GM12878 (cell line): Measurements from ENCODE around the gene CHIA. TPM values are rescaled to one million over a fixed set of nuclear protein-coding genes. Genes with fewer than 3 reads are reported as not detected.

Experiments
- ATAC-seq: fragments of 200-7000 bp; cut with Tn5 transposase; 3 replicates; pipeline ENCODE4 v1.9.1; 2020; ENCODE audit warnings: mild to moderate bottlenecking, moderate library complexity
- BruUV-seq: library from RNA; stranded (reverse); fragments of 400-500 nt; replicated peaks from 2 replicates; lab custom pipeline; 2021; lab: Mats Ljungman, UMichigan
- CTCF ChIA-PET: fragments of 300-600 bp; sonication (Branson Sonifier 250); formaldehyde crosslinking; extraction: SDS; loops from one replicate; lab custom pipeline; 2021; ENCODE audit warnings: inconsistent platforms; lab: Yijun Ruan, JAX
- POLR2A ChIA-PET: fragments of 350-600 bp; formaldehyde crosslinking; extraction: SDS; loops from one replicate; lab custom pipeline; 2021; ENCODE audit warnings: inconsistent platforms; lab: Charles Lee
- RAD21 ChIA-PET: fragments of 300-600 bp; sonication (Branson Sonifier 250); formaldehyde crosslinking; loops from one replicate; lab custom pipeline; 2023; ENCODE audit warnings: antibody characterized with exemption; ENCODE audit not compliant: unreplicated experiment; lab: Charles Lee
- SMC1A ChIA-PET: fragments of 300-600 bp; sonication (Branson Sonifier 250); formaldehyde crosslinking; loops from one replicate; lab custom pipeline; 2023; ENCODE audit not compliant: unreplicated experiment, uncharacterized antibody; lab: Charles Lee
- DNase-seq: peaks from one replicate; pipeline ENCODE4 v3.0.0-alpha.2; 2011; ENCODE audit warnings: low read depth, low spot score
- FAIRE-seq: peaks from 3 replicates; lab custom pipeline; 2011; peaks lifted over from hg19 to GRCh38; lab: Jason Lieb, UNC
- H2AFZ ChIP-seq: 2 replicates; pipeline ENCODE4 v1.6.0; 2011; ENCODE audit warnings: low read depth, low read length, control low read depth; ENCODE audit not compliant: control insufficient read depth
- H3K27ac ChIP-seq: 2 replicates; pipeline ENCODE4 v1.5.1; 2011; ENCODE audit warnings: control low read depth; ENCODE audit not compliant: control insufficient read depth, insufficient read depth
- H3K27me3 ChIP-seq, 2 experiments: replicated peaks in 1 of 2; 2 replicates each; pipeline versions ENCODE4 v1.6.0 to v1.6.1; 2011; ENCODE audit warnings: low read length in 1 of 2; ENCODE audit not compliant: control insufficient read depth in 2 of 2, insufficient read depth in 2 of 2
- H3K36me3 ChIP-seq, 2 experiments: 2 replicates each; pipeline ENCODE4 v1.5.1; 2011; ENCODE audit warnings: low read length in 1 of 2; ENCODE audit not compliant: control insufficient read depth in 2 of 2, insufficient read depth in 2 of 2
- H3K4me1 ChIP-seq: 2 replicates; pipeline ENCODE4 v1.6.1; 2011; ENCODE audit warnings: mild to moderate bottlenecking, low read length, moderate library complexity, mixed read lengths; ENCODE audit not compliant: control insufficient read depth, insufficient read depth
- H3K4me2 ChIP-seq: 2 replicates; pipeline ENCODE4 v1.6.0; 2011; ENCODE audit warnings: control low read depth; ENCODE audit not compliant: control insufficient read depth, insufficient read depth
- H3K4me3 ChIP-seq: fragments of 200-600 bp; sonication (generic); 2 replicates; pipeline ENCODE4 v1.5.1; 2016
- H3K79me2 ChIP-seq: 2 replicates; pipeline ENCODE4 v1.6.0; 2011; ENCODE audit warnings: low read length; ENCODE audit not compliant: control insufficient read depth, insufficient read depth
- H3K9ac ChIP-seq: 2 replicates; pipeline ENCODE4 v1.8.0; 2011; ENCODE audit warnings: low read length, control low read depth, mixed read lengths; ENCODE audit not compliant: control insufficient read depth, insufficient read depth
- H3K9me3 ChIP-seq: replicated peaks from 3 replicates; pipeline ENCODE4 v1.5.1; 2011; ENCODE audit warnings: mild to moderate bottlenecking, low read length; ENCODE audit not compliant: control insufficient read depth, insufficient read depth
- H4K20me1 ChIP-seq: 2 replicates; pipeline ENCODE4 v1.6.0; 2011; ENCODE audit not compliant: control insufficient read depth, insufficient read depth
- CBX5 ChIP-seq: sonication (generic); IDR thresholded peaks from 2 replicates; pipeline ENCODE4 v1.6.1; 2016; ENCODE audit warnings: low read depth, moderate library complexity, mild to moderate bottlenecking, inconsistent platforms
- KLF5 ChIP-seq: fragments of 450-650 bp; IDR thresholded peaks from 2 replicates; pipeline ENCODE4 v1.6.1; 2014; ENCODE audit warnings: mild to moderate bottlenecking; ENCODE audit not compliant: partially characterized antibody
- MEF2A ChIP-seq: IDR thresholded peaks from 2 replicates; pipeline ENCODE4 v1.6.1; 2011; ENCODE audit warnings: low read depth, mild to moderate bottlenecking, low read length, moderate library complexity; ENCODE audit not compliant: insufficient read depth
- NFIC ChIP-seq: IDR thresholded peaks from 2 replicates; pipeline ENCODE4 v1.6.1; 2012; ENCODE audit warnings: low read depth, mild to moderate bottlenecking, inconsistent platforms, low read length, moderate library complexity
- NFXL1 ChIP-seq: fragments of 450-650 bp; IDR thresholded peaks from 2 replicates; pipeline ENCODE4 v1.6.1; 2017; ENCODE audit warnings: antibody characterized with exemption, mild to moderate bottlenecking, borderline replicate concordance
- NFYB ChIP-seq: IDR thresholded peaks from 2 replicates; pipeline ENCODE4 v1.6.1; 2011; ENCODE audit warnings: low read depth, mild to moderate bottlenecking, low read length, improper control_type of control experiment, moderate library complexity; ENCODE audit not compliant: insufficient read depth
- PAX5 ChIP-seq: IDR thresholded peaks from 2 replicates; pipeline ENCODE4 v1.6.1; 2011; ENCODE audit warnings: low read depth, low read length, borderline replicate concordance
- SMARCA5 ChIP-seq: fragments of 450-650 bp; IDR thresholded peaks from 2 replicates; pipeline ENCODE4 v1.6.1; 2017; ENCODE audit warnings: mild to moderate bottlenecking
- SMC3 ChIP-seq: IDR thresholded peaks from 2 replicates; pipeline ENCODE4 v1.6.1; 2011; ENCODE audit warnings: low read length, improper control_type of control experiment, borderline replicate concordance
- TCF3 ChIP-seq: IDR thresholded peaks from 2 replicates; pipeline ENCODE4 v1.6.1; 2012; ENCODE audit warnings: low read depth, mild to moderate bottlenecking, low read length, borderline replicate concordance; ENCODE audit not compliant: insufficient read depth
- ZNF384 ChIP-seq: IDR thresholded peaks from 2 replicates; pipeline ENCODE4 v1.6.1; 2012; ENCODE audit warnings: low read depth, mild to moderate bottlenecking, low read length, improper control_type of control experiment, borderline replicate concordance
- ZSCAN29 ChIP-seq: fragments of 450-650 bp; IDR thresholded peaks from 2 replicates; pipeline ENCODE4 v1.6.1; 2017; ENCODE audit warnings: mild to moderate bottlenecking, moderate library complexity
- WGBS: methylation state at CpG from one replicate; pipeline ENCODE4 v1.1.6; 2016; ENCODE audit warnings: low lambda C conversion rate; ENCODE audit not compliant: insufficient replicate concordance, insufficient coverage; ENCODE audit errors: missing lambda C conversion rate; 5-methylcytosine and 5-hydroxymethylcytosine counted together
- in situ Hi-C: fragments of 300-500 bp; cut with MboI; formaldehyde crosslinking; loops from 9 replicates; pipeline ENCODE4 v1.14.3; 2018; ENCODE audit warnings: mixed read lengths
- intact Hi-C: fragments of 100-400 bp; cut with micrococcal nuclease; formaldehyde crosslinking; loops from one replicate; pipeline ENCODE4 v1.14.2; 2022; ENCODE audit not compliant: unreplicated experiment
- polyA plus RNA-seq, 11 experiments: library from polyadenylated mRNA; depleted of rRNA in 4 of 11; unstranded in 6 of 11; stranded (reverse) in 5 of 11; fragments of >200 nt; fragmentation: Nextera tagmentation in 4 of 11; fragmentation: Illumina TruSeq in 1 of 11; extraction: Ambion mirVana in 4 of 11; extraction: Trizol in 1 of 11; gene quantifications; 1 replicate in 1 of 11; 2 replicates in 10 of 11; pipeline versions ENCODE4 v1.2.1 to v1.2.3, GENCODE V29; 2011 to 2016; ENCODE audit warnings: inconsistent platforms in 2 of 11, missing spikeins in 2 of 11, low read depth in 1 of 11
- total RNA-seq, 4 experiments: library from RNA; depleted of rRNA in 3 of 4; stranded (reverse); fragments of >200 nt in 3 of 4; fragmentation: Illumina TruSeq in 1 of 4; extraction: Trizol in 1 of 4; gene quantifications; 2 replicates each; pipeline versions ENCODE4 v1.2.1 to v1.2.3, GENCODE V29; 2013 to 2021
- TF ChIP-seq, protein P1 (sequence below): fragments of 450-650 bp; IDR thresholded peaks from 2 replicates; pipeline ENCODE4 v1.6.1; 2017; ENCODE audit warnings: mild to moderate bottlenecking
- TF ChIP-seq, protein P2 (sequence below): IDR thresholded peaks from 2 replicates; pipeline ENCODE4 v1.6.1; 2012; ENCODE audit warnings: low read length, inconsistent platforms
- TF ChIP-seq, protein P3 (sequence below): IDR thresholded peaks from 2 replicates; pipeline ENCODE4 v1.6.1; 2012; ENCODE audit warnings: low read depth, low read length, improper control_type of control experiment
- TF ChIP-seq, protein P4 (sequence below): fragments of 450-650 bp; IDR thresholded peaks from 2 replicates; pipeline ENCODE4 v1.6.1; 2014; ENCODE audit warnings: mild to moderate bottlenecking

Gene CHIA
- total and polyA plus RNA-seq, 10 of the 15 experiments (the other 5 are each of a cell fraction or from before 2014, with no cell fraction given) = 0.21 TPM; not detected in 9

DNA sequence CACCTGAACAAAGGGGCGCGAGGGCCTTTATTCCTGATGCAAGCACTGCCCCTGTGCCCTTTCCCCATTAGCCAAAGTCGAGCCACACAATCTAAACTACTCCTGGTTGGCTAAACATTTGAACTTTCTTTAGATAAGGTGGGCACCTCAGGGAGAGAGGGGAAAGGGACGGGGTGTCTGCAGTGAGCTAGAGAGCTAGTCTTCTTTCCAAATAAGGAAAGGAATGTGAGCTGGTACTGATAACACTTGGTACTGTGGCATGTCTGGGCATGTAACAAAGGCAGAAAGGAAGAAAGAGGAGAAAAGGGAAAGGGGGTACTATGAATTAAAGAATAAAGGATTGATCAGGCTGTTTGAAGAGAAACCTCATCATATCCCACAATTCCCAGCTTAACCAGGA lies 74.0 kb downstream of the CHIA start:
- Histone ChIP-seq H3K79me2 (no peaks in the 10 kb centered on the region), H3K4me1 (no peaks in the 10 kb centered on the region), H3K9ac (no peak overlapping the region), H3K27me3 (peaks cover 2 to 4% of the 10 kb centered on the region in 2 experiments; a peak in 3 of 4 replicates), H3K9me3 (no peaks in the 10 kb centered on the region), H3K36me3 (no peaks in the 10 kb centered on the region), H3K4me2 (no peak overlapping the region), H3K27ac (no peak overlapping the region), H4K20me1 (no peaks in the 10 kb centered on the region), H2AFZ (no peak overlapping the region), H3K4me3 (no peak overlapping the region)
- in situ Hi-C loops = no loop called here
- SMC1A ChIA-PET = no interaction called here
- CTCF ChIA-PET = interaction anchor here (1.1 kb wide), 1 partner anchor 30 kb away, joined by 3 read pairs; no protein-coding TSS in a partner anchor
- BruUV-seq = no TSS peak
- FAIRE-seq (no peak), DNase-seq (no peak), ATAC-seq (no peak)
- POLR2A ChIA-PET = no interaction called here
- intact Hi-C loops = no loop called here
- 60% methylated on average over 4 of the region's 4 CpGs for WGBS
- TF ChIP-seq, protein P1, sequence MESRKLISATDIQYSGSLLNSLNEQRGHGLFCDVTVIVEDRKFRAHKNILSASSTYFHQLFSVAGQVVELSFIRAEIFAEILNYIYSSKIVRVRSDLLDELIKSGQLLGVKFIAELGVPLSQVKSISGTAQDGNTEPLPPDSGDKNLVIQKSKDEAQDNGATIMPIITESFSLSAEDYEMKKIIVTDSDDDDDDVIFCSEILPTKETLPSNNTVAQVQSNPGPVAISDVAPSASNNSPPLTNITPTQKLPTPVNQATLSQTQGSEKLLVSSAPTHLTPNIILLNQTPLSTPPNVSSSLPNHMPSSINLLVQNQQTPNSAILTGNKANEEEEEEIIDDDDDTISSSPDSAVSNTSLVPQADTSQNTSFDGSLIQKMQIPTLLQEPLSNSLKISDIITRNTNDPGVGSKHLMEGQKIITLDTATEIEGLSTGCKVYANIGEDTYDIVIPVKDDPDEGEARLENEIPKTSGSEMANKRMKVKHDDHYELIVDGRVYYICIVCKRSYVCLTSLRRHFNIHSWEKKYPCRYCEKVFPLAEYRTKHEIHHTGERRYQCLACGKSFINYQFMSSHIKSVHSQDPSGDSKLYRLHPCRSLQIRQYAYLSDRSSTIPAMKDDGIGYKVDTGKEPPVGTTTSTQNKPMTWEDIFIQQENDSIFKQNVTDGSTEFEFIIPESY = no peak
- TF ChIP-seq MEF2A (no peak), TCF3 (no peak), NFIC (no peak), NFXL1 (no peak), KLF5 (no peak), CBX5 (no peak), ZNF384 (no peak), ZSCAN29 (no peak), NFYB (no peak), PAX5 (no peak), SMC3 (no peak), SMARCA5 (no peak)
- TF ChIP-seq, protein P2, sequence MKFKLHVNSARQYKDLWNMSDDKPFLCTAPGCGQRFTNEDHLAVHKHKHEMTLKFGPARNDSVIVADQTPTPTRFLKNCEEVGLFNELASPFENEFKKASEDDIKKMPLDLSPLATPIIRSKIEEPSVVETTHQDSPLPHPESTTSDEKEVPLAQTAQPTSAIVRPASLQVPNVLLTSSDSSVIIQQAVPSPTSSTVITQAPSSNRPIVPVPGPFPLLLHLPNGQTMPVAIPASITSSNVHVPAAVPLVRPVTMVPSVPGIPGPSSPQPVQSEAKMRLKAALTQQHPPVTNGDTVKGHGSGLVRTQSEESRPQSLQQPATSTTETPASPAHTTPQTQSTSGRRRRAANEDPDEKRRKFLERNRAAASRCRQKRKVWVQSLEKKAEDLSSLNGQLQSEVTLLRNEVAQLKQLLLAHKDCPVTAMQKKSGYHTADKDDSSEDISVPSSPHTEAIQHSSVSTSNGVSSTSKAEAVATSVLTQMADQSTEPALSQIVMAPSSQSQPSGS = no peak
- TF ChIP-seq, protein P3, sequence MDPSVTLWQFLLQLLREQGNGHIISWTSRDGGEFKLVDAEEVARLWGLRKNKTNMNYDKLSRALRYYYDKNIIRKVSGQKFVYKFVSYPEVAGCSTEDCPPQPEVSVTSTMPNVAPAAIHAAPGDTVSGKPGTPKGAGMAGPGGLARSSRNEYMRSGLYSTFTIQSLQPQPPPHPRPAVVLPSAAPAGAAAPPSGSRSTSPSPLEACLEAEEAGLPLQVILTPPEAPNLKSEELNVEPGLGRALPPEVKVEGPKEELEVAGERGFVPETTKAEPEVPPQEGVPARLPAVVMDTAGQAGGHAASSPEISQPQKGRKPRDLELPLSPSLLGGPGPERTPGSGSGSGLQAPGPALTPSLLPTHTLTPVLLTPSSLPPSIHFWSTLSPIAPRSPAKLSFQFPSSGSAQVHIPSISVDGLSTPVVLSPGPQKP = no peak
- TF ChIP-seq, protein P4, sequence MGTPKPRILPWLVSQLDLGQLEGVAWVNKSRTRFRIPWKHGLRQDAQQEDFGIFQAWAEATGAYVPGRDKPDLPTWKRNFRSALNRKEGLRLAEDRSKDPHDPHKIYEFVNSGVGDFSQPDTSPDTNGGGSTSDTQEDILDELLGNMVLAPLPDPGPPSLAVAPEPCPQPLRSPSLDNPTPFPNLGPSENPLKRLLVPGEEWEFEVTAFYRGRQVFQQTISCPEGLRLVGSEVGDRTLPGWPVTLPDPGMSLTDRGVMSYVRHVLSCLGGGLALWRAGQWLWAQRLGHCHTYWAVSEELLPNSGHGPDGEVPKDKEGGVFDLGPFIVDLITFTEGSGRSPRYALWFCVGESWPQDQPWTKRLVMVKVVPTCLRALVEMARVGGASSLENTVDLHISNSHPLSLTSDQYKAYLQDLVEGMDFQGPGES = no peak
- RAD21 ChIA-PET = no interaction called here
